B cell (primary cell): ENCODE results near the gene ALG9. TPM values are rescaled to one million over a fixed set of nuclear protein-coding genes. Genes with fewer than 3 reads are reported as not detected.

Experiments
- ATAC-seq: fragments of 200-7000 bp; cut with Tn5 transposase; one replicate; pipeline ENCODE4 v1.10.0; 2021; ENCODE audit warnings: low read depth, mild to moderate bottlenecking, moderate number of reproducible peaks, moderate library complexity
- CTCF ChIA-PET: fragments of 350-600 bp; sonication (Branson Sonifier 250); formaldehyde crosslinking; loops from one replicate; lab custom pipeline; 2021; ENCODE audit warnings: antibody characterized with exemption, inconsistent platforms; lab: Charles Lee
- POLR2A ChIA-PET: fragments of 350-600 bp; sonication (Branson Sonifier 250); formaldehyde crosslinking; loops from one replicate; lab custom pipeline; 2021; ENCODE audit warnings: antibody characterized with exemption; lab: Charles Lee
- DNase-seq: peaks from one replicate; pipeline ENCODE4 v3.0.0; 2013
- H2AFZ ChIP-seq: 2 replicates; pipeline ENCODE4 v1.6.1; 2012; ENCODE audit warnings: mild to moderate bottlenecking, low read depth, low read length; ENCODE audit not compliant: insufficient read depth, poor library complexity, severe bottlenecking
- H3K27ac ChIP-seq, 2 donors: 1 replicate in 1 of 2; 2 replicates in 1 of 2; pipeline ENCODE4 v1.5.1; 2012 to 2013; ENCODE audit warnings: low read length in 2 of 2, mild to moderate bottlenecking in 2 of 2, moderate library complexity in 1 of 2
- H3K27me3 ChIP-seq, 4 experiments: fragments of 200-600 bp in 1 of 4; sonication (generic) in 1 of 4; replicated peaks in 1 of 4; 1 replicate in 2 of 4; 2 replicates in 2 of 4; pipeline versions ENCODE4 v1.6.1 to v1.7.0; 2013 to 2016; ENCODE audit warnings: low read length in 3 of 4, mild to moderate bottlenecking in 2 of 4, mixed read lengths in 1 of 4, moderate library complexity in 1 of 4; ENCODE audit not compliant: insufficient read depth in 4 of 4, control insufficient read depth in 3 of 4; ENCODE audit errors: control extremely low read depth in 1 of 4
- H3K36me3 ChIP-seq, 2 experiments: replicated peaks in 1 of 2; 1 replicate in 1 of 2; 2 replicates in 1 of 2; pipeline versions ENCODE4 v1.6.1 to v1.7.1; 2013; ENCODE audit warnings: low read length in 1 of 2; ENCODE audit not compliant: insufficient read depth in 2 of 2, control insufficient read depth in 1 of 2; ENCODE audit errors: control extremely low read depth in 1 of 2, extremely low read depth in 1 of 2
- H3K4me1 ChIP-seq, 2 donors: fragments of 200-600 bp in 1 of 2; sonication (generic) in 1 of 2; 1 replicate in 1 of 2; 2 replicates in 1 of 2; pipeline versions ENCODE4 v1.5.1 to v1.6.1; 2013 to 2017; ENCODE audit warnings: low read length in 2 of 2; ENCODE audit not compliant: control insufficient read depth in 2 of 2, insufficient read depth in 2 of 2
- H3K4me2 ChIP-seq: replicated peaks from 2 replicates; pipeline ENCODE3; 2012; ENCODE audit warnings: mild to moderate bottlenecking, low read depth, low read length; ENCODE audit not compliant: poor library complexity, severe bottlenecking
- H3K4me3 ChIP-seq, 5 experiments: fragments of 200-600 bp in 1 of 5; sonication (generic) in 1 of 5; 1 replicate in 3 of 5; 2 replicates in 2 of 5; pipeline versions ENCODE4 v1.5.1 to v1.7.0; 2011 to 2016; ENCODE audit warnings: low read length in 4 of 5, mild to moderate bottlenecking in 4 of 5, low read depth in 2 of 5, control low read depth in 1 of 5, moderate library complexity in 1 of 5; ENCODE audit not compliant: insufficient read depth in 1 of 5; ENCODE audit errors: control extremely low read depth in 1 of 5, extremely low read depth in 1 of 5
- H3K79me2 ChIP-seq: fragments of 200-600 bp; sonication (generic); one replicate; pipeline ENCODE4 v1.6.0; 2016; ENCODE audit warnings: low read length; ENCODE audit not compliant: control insufficient read depth, insufficient read depth
- H3K9ac ChIP-seq: fragments of 200-600 bp; sonication (generic); 2 replicates; pipeline ENCODE4 v1.6.1; 2017; ENCODE audit warnings: mild to moderate bottlenecking, low read length, moderate library complexity
- H3K9me3 ChIP-seq, 3 donors: one replicate each; pipeline versions ENCODE4 v1.6.1 to v1.7.1; 2013; ENCODE audit warnings: low read length in 2 of 3; ENCODE audit not compliant: control insufficient read depth in 2 of 3, insufficient read depth in 1 of 3; ENCODE audit errors: control extremely low read depth in 1 of 3
- H4K20me1 ChIP-seq: 2 replicates; pipeline ENCODE4 v1.6.0; 2012; ENCODE audit warnings: mild to moderate bottlenecking, low read length; ENCODE audit not compliant: insufficient read depth, control insufficient read depth, poor library complexity, severe bottlenecking
- H3K27ac Mint-ChIP-seq: one replicate; pipeline ENCODE4 v1.8.0; 2021; ENCODE audit warnings: mixed read lengths
- H3K27me3 Mint-ChIP-seq: one replicate; pipeline ENCODE4 v1.8.0; 2021; ENCODE audit warnings: mixed read lengths
- H3K4me1 Mint-ChIP-seq: one replicate; pipeline ENCODE4 v1.8.0; 2021; ENCODE audit warnings: mixed read lengths
- H3K4me3 Mint-ChIP-seq: one replicate; pipeline ENCODE4 v1.8.0; 2021; ENCODE audit warnings: mixed read lengths
- H3K9me3 Mint-ChIP-seq: one replicate; pipeline ENCODE4 v1.8.0; 2022; ENCODE audit warnings: mixed read lengths; ENCODE audit not compliant: insufficient read depth
- EZH2 ChIP-seq: IDR thresholded peaks from 2 replicates; pipeline ENCODE4 v1.6.1; 2012; ENCODE audit warnings: borderline replicate concordance, low read depth, mild to moderate bottlenecking, moderate library complexity, low read length; ENCODE audit not compliant: insufficient read depth, poor library complexity, severe bottlenecking
- WGBS: methylation state at CpG from one replicate; pipeline ENCODE4 v1.1.5; 2013; ENCODE audit warnings: missing lambda C conversion rate; ENCODE audit not compliant: insufficient coverage; 5-methylcytosine and 5-hydroxymethylcytosine counted together
- intact Hi-C: fragments of 100-400 bp; cut with micrococcal nuclease; formaldehyde crosslinking; loops from one replicate; pipeline ENCODE4 v1.10.0; 2022
- polyA plus RNA-seq: library from polyadenylated mRNA; depleted of rRNA; stranded (reverse); fragments of >200 nt; gene quantifications from 2 replicates; pipeline ENCODE4 v1.2.3, GENCODE V29; 2012
- total RNA-seq, 2 donors: library from RNA; stranded (reverse); fragments of 120-200 nt in 1 of 2; gene quantifications; 1 replicate in 1 of 2; 2 replicates in 1 of 2; pipeline versions ENCODE4 v1.2.3 to v1.2.4, GENCODE V29; 2013 to 2022
- TF ChIP-seq, protein P1 (sequence below): fragments of 200-600 bp; IDR thresholded peaks from one replicate; pipeline ENCODE4 v1.8.0; 2022; ENCODE audit warnings: antibody characterized with exemption, mild to moderate bottlenecking

Gene ALG9
- total and polyA plus RNA-seq, 2 donors (not counting 1 experiment from before 2014, with no cell fraction given) = 21.2 to 29.9 TPM

DNA sequence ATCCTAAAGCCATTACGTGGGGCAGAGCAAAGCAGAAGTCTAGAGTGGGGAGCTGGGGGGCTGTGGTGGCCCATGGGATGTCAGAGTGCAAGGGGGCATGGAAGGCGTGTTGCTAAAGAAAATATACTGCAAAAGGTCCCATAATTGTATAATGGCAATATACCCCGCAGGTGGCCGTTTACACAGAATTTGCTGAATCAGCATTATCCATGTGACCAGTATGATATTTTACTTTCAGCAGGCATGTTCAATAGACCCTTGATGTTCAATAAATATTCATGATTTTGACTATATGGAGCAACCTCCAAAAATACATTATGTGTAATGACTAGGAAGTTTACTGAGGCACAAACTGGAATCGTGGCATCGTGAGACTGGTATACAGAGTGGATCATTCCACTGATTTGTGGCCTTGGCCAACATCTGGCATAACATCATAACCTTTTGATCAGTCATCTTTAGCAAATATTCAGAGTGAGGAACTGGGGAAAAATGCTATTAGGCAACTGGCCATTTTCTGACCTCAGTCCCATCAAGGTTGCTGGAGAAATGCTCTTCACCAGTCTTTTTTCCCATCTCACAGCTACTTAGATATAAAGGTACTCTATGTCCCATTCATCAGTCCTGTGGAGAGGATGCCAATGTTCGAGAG lies 75.9 kb downstream of the ALG9 start:
- Histone ChIP-seq H3K27me3 (no peaks in the 10 kb centered on the region), H3K27ac (no peak overlapping the region), H3K4me1 (no peaks in the 10 kb centered on the region), H3K36me3 (peaks cover 6% of the 10 kb centered on the region in 2 experiments), H3K79me2 (no peaks in the 10 kb centered on the region), H3K4me3 (no peak overlapping the region), H3K9me3 (peaks cover 5 to 13% (median 11%) of the 10 kb centered on the region in 3 donors), H4K20me1 (no peaks in the 10 kb centered on the region), H3K4me2 (no peak overlapping the region), H3K9ac (no peak overlapping the region), H2AFZ (no peak overlapping the region)
- Mint-ChIP-seq H3K27ac (no peak overlapping the region), H3K9me3 (peaks cover 6% of the 10 kb centered on the region), H3K4me1 (peaks cover 12% of the 10 kb centered on the region), H3K4me3 (no peak overlapping the region), H3K27me3 (no peaks in the 10 kb centered on the region)
- no peak for TF ChIP-seq EZH2
- TF ChIP-seq, protein P1, sequence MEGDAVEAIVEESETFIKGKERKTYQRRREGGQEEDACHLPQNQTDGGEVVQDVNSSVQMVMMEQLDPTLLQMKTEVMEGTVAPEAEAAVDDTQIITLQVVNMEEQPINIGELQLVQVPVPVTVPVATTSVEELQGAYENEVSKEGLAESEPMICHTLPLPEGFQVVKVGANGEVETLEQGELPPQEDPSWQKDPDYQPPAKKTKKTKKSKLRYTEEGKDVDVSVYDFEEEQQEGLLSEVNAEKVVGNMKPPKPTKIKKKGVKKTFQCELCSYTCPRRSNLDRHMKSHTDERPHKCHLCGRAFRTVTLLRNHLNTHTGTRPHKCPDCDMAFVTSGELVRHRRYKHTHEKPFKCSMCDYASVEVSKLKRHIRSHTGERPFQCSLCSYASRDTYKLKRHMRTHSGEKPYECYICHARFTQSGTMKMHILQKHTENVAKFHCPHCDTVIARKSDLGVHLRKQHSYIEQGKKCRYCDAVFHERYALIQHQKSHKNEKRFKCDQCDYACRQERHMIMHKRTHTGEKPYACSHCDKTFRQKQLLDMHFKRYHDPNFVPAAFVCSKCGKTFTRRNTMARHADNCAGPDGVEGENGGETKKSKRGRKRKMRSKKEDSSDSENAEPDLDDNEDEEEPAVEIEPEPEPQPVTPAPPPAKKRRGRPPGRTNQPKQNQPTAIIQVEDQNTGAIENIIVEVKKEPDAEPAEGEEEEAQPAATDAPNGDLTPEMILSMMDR = no peak
- intact Hi-C loops = no loop called here
- WGBS = 100% methylated on average over 3 of the region's 7 CpGs
- CTCF ChIA-PET = no interaction called here
- ATAC-seq = no peak
- POLR2A ChIA-PET = no interaction called here
- no peak for DNase-seq

DNA sequence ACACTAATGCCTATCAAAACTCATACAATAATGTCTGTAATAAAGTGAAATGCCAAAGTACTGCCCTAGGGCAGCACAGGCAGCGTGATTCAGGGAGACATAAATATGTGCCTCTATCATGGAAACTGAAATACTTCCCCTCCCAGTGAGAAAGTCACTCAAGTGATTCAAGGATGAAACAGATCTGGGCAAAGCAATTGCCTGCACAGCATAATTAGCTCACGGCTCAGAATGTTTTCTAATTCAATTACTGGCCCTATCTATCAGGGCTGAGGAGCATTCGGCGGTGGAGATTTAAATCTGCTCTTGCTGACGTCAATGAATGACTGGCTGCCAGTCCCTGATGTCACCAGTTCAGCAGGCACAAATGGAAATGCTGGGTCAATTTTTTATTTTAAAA lies 77.5 kb downstream of the ALG9 start:
- H3K9me3 Mint-ChIP-seq = peaks cover 6% of the 10 kb centered on the region
- CTCF ChIA-PET = no interaction called here

More for the DNA sequence above, 77.5 kb downstream of the ALG9 start:
- no peak overlapping the region for H3K9ac ChIP-seq
- no peak overlapping the region for H2AFZ ChIP-seq
- POLR2A ChIA-PET = no interaction called here
- WGBS = 90% methylated on average over 4 of the region's 5 CpGs
- H3K27me3 ChIP-seq = no peaks in the 10 kb centered on the region
- H3K4me3 Mint-ChIP-seq = no peak overlapping the region
- no peaks in the 10 kb centered on the region for H3K79me2 ChIP-seq
- H3K4me2 ChIP-seq = no peak overlapping the region
- intact Hi-C loops = no loop called here
- peaks cover 6% of the 10 kb centered on the region in 2 experiments for H3K36me3 ChIP-seq
- H3K27ac Mint-ChIP-seq = no peak overlapping the region
- DNase-seq = no peak
- no peaks in the 10 kb centered on the region for H3K4me1 ChIP-seq
- peaks cover 12% of the 10 kb centered on the region for H3K4me1 Mint-ChIP-seq
- H3K4me3 ChIP-seq = no peak overlapping the region
- H3K27ac ChIP-seq = no peak overlapping the region
- H4K20me1 ChIP-seq = no peaks in the 10 kb centered on the region
- no peaks in the 10 kb centered on the region for H3K27me3 Mint-ChIP-seq
- no peak for ATAC-seq
- TF ChIP-seq, protein P1 = no peak
- no peak for TF ChIP-seq EZH2
- H3K9me3 ChIP-seq = peaks cover 5 to 13% (median 11%) of the 10 kb centered on the region in 3 donors
